ENCODE data around the gene CCDC69.

DNA sequence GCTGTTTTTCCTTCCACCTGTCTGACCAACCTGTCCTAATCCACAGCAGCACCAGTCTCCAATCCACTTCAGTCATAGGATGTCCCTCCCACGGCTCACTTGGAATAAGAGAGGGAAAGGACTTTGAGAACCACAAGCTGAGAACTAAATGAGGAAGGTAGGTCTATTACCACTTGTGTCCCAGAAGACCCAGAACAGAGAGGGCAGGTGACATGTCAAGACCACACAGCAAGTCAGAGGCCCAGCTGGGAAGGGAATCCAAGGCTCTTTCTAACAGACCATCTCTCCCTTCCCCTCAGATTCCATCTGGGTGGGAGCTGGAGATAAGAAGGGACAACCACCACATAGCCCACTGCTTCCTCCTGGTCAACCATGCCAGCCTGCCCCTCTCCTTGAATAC is 81.0 kb downstream of the CCDC69 start:
- TF ChIP-seq, protein P1, sequence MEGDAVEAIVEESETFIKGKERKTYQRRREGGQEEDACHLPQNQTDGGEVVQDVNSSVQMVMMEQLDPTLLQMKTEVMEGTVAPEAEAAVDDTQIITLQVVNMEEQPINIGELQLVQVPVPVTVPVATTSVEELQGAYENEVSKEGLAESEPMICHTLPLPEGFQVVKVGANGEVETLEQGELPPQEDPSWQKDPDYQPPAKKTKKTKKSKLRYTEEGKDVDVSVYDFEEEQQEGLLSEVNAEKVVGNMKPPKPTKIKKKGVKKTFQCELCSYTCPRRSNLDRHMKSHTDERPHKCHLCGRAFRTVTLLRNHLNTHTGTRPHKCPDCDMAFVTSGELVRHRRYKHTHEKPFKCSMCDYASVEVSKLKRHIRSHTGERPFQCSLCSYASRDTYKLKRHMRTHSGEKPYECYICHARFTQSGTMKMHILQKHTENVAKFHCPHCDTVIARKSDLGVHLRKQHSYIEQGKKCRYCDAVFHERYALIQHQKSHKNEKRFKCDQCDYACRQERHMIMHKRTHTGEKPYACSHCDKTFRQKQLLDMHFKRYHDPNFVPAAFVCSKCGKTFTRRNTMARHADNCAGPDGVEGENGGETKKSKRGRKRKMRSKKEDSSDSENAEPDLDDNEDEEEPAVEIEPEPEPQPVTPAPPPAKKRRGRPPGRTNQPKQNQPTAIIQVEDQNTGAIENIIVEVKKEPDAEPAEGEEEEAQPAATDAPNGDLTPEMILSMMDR (IDR thresholded peaks at IDR 0.05): no peak
- TF ChIP-seq POLR2A (IDR thresholded peaks at IDR 0.05): no peak

All from thyroid gland (tissue), 4 donors.